Heart left ventricle (tissue), 16 donors: Measurements from ENCODE around the gene STRBP. TPM values are rescaled to one million over a fixed set of nuclear protein-coding genes. Genes with fewer than 3 reads are reported as not detected.

Source experiments
- ATAC-seq, 4 donors: fragments of 200-7000 bp; cut with Tn5 transposase; one replicate each; pipeline ENCODE4 v1.9.1; 2020 to 2022; ENCODE audit warnings: moderate library complexity in 4 of 4, mild to moderate bottlenecking in 3 of 4, moderate number of reproducible peaks in 1 of 4
- DNase-seq, 5 donors: peaks; one replicate each; pipeline ENCODE4 v3.0.0-alpha.2; 2020
- H3K27ac ChIP-seq, 12 donors: fragments of 200-600 bp; sonication (generic) in 4 of 12; one replicate each; pipeline versions ENCODE4 v1.5.0 to v1.8.0; 2016 to 2022; ENCODE audit warnings: mild to moderate bottlenecking in 2 of 12
- H3K27me3 ChIP-seq, 9 donors: fragments of 200-600 bp; sonication (generic) in 2 of 9; one replicate each; pipeline versions ENCODE4 v1.5.1 to v1.8.0; 2016 to 2022; ENCODE audit warnings: mild to moderate bottlenecking in 3 of 9
- H3K36me3 ChIP-seq, 9 donors: fragments of 200-600 bp; sonication (generic) in 2 of 9; one replicate each; pipeline versions ENCODE4 v1.5.0 to v1.8.0; 2018 to 2022; ENCODE audit warnings: mild to moderate bottlenecking in 2 of 9
- H3K4me1 ChIP-seq, 12 donors: fragments of 200-600 bp; sonication (generic) in 4 of 12; one replicate each; pipeline versions ENCODE4 v1.5.0 to v1.8.0; 2016 to 2022; ENCODE audit warnings: mild to moderate bottlenecking in 3 of 12
- H3K4me3 ChIP-seq, 12 donors: fragments of 200-600 bp; sonication (generic) in 4 of 12; one replicate each; pipeline versions ENCODE4 v1.5.0 to v1.8.0; 2017 to 2022; ENCODE audit warnings: mild to moderate bottlenecking in 9 of 12, moderate library complexity in 4 of 12
- H3K9me3 ChIP-seq, 12 donors: fragments of 200-600 bp; sonication (generic) in 4 of 12; one replicate each; pipeline versions ENCODE4 v1.5.0 to v1.8.0; 2016 to 2022; ENCODE audit warnings: mild to moderate bottlenecking in 1 of 12
- CTCF ChIP-seq, 12 donors: fragments of 200-600 bp; sonication (generic) in 4 of 12; IDR thresholded peaks; one replicate each; pipeline versions ENCODE4 v1.5.0 to v1.8.0; 2018 to 2022; ENCODE audit warnings: antibody characterized with exemption in 12 of 12, mild to moderate bottlenecking in 5 of 12
- POLR2A ChIP-seq, 2 donors: fragments of 450-650 bp; IDR thresholded peaks; one replicate each; pipeline ENCODE4 v1.6.1; 2017; ENCODE audit warnings: antibody characterized with exemption in 2 of 2, mild to moderate bottlenecking in 2 of 2, moderate library complexity in 2 of 2
- WGBS, 4 donors: extraction: QIAGEN DNeasy Blood & Tissue Kit in 2 of 4; methylation state at CpG; one replicate each; pipeline versions ENCODE4 v1.1.5 to v1.1.7; 2013 to 2018; 5-methylcytosine and 5-hydroxymethylcytosine counted together
- intact Hi-C, 10 donors: fragments of 100-400 bp; cut with DNase I; formaldehyde crosslinking; loops; one replicate each; pipeline versions ENCODE4 v1.11.1 to v1.14.2; 2022
- long read RNA-seq, 3 donors: library from polyadenylated mRNA; unstranded; transcript quantifications; one replicate each; pipeline ENCODE4 v2.0.0, GENCODE V29; 2020 to 2021
- polyA plus RNA-seq, 2 donors: library from polyadenylated mRNA; stranded (reverse); fragments of 200-250 nt; gene quantifications; one replicate each; pipeline ENCODE4 v1.2.3, GENCODE V29; 2013
- total RNA-seq, 9 donors: library from RNA; depleted of rRNA in 2 of 9; stranded (reverse); fragments of >200 nt in 2 of 9; fragmentation: NEBNext Ultra II Directional in 3 of 9; extraction: Animal tissue kit (Norgen Biotek cat#: 25700) in 3 of 9; gene quantifications; one replicate each; pipeline versions ENCODE4 v1.1.0 to v1.2.4, GENCODE V29; 2016 to 2023
- donor health status: ischemic (EF 13 %, LVEDD 7.1; RV severe dilation, severe dysfunction).
- donor health status: healthy with polysubstance abuse.
- donor health status: DM: no; HTN: yes; CAD: no.
- donor health status: DM: no; HTN: no; CAD: no.
- donor health status: ischemic (EF 25% LVEDD 6.9; RV normal size, moderate dysfunction).
- donor health status: ischemic (EF 25% LVEDD 5.7; RV mildly dilated, moderate dysfunction).
- donor health status: healthy.
- donor health status: DM: yes; HTN: yes; CAD: no.
- donor health status: ischemic (EF 35%, LVEDD 5.7; RV mildly dilated, moderate dysfunction).
- donor health status: nonischemic (EF 11% LVEDD 7.7; RV severe dilation, severe dysfunction).
- donor health status: DM: yes; HTN: yes; CAD: no.
- donor health status: PGD.
- donor health status: ischemic (EF 29% LVEDD 5.4; RV normal size, mild dysfunction).
- donor health status: nonischemic (EF 23%, LVEDD 6.1; RV moderate dilation, normal function).

STRBP gene
- total RNA-seq (10 to 100 TPM in 8 of 9 donors, 1 to 10 TPM in 1; 8.3 to 24.4 (median 18.7) TPM), polyA plus RNA-seq (10 to 100 TPM in 1 of 2 donors, 1 to 10 TPM in 1; 5.9 to 23.9 TPM)
- long read RNA-seq, donor 1, partial matches to known transcripts, result 2 of 11 reads
- long read RNA-seq, donor 1, other reads (novel, unspliced or antisense), result 9 of 11 reads
- long read RNA-seq, donor 2, partial matches to known transcripts, result 0 of 1 reads
- long read RNA-seq, donor 2, other reads (novel, unspliced or antisense), result 1 of 1 reads
- long read RNA-seq, donor 3, full-length matches to known transcripts, result 3 of 28 reads
- long read RNA-seq, donor 3, partial matches to known transcripts, result 2 of 28 reads
- long read RNA-seq, donor 3, other reads (novel, unspliced or antisense), result 23 of 28 reads

GRCh38 chr9:123268465-123269259 is at the start of gene STRBP:
Gene STRBP (minus strand): TSS chr9:123268586. CDS start chr9:123184134, 84,452 bp downstream.
- no peaks in the 10 kb centered on the region for H3K27me3 ChIP-seq
- WGBS, 4 donors, result 0 to 3% (median 1%) methylated on average over 10 to 97 of the region's 97 CpGs
- H3K4me1 ChIP-seq, result peaks cover 0 to 22% (median 5%) of the 10 kb centered on the region in 12 donors
- peak within 1 kb of the TSS; percentile 64 to 97 (median 86) for H3K4me3 ChIP-seq
- DNase-seq (peak; percentile 92 to 95 (median 93)), ATAC-seq (peak; percentile 94 to 98 (median 97))
- intact Hi-C loops, result loop anchor here in 4 of 10 donors (5.0 to 10.0 kb wide), 4 partner anchors 69 to 364 kb away; partner anchors contain the start of gene RC3H2 (in 1 of the 4)
- peak within 1 kb of the TSS in 11 of 12 donors; percentile 67 to 84 (median 74) for H3K27ac ChIP-seq
- no peaks in the 10 kb centered on the region for H3K36me3 ChIP-seq
- no peaks in the 10 kb centered on the region for H3K9me3 ChIP-seq
- peak in 2 of 12 donors; percentile 5 to 15 for TF ChIP-seq CTCF (IDR thresholded peaks at IDR 0.05)
- TF ChIP-seq POLR2A (IDR thresholded peaks at IDR 0.05), result peak in 1 of 2 donors; percentile 55

- H3K4me1 ChIP-seq, result peaks cover 0 to 14% (median under 1%) of the 10 kb centered on the region in 12 donors
- H3K36me3 ChIP-seq, result no peaks in the 10 kb centered on the region
- TF ChIP-seq CTCF (IDR thresholded peaks at IDR 0.05) (no peak), POLR2A (IDR thresholded peaks at IDR 0.05) (no peak)
- DNase-seq (no peak), ATAC-seq (no peak)
- H3K27ac ChIP-seq, result no peak overlapping the region
- H3K9me3 ChIP-seq, result no peaks in the 10 kb centered on the region
- 69 to 79% (median 71%) methylated on average over 7 of the region's 7 CpGs for WGBS, 4 donors
- intact Hi-C loops, result no loop called here
- no peaks in the 10 kb centered on the region for H3K27me3 ChIP-seq
- no peak overlapping the region for H3K4me3 ChIP-seq
Observed at GRCh38 chr9:123316053-123316718, 47.8 kb upstream of the STRBP start.

- ATAC-seq, result no peak
- intact Hi-C loops, result no loop called here
- no peaks in the 10 kb centered on the region for H3K9me3 ChIP-seq
- no peaks in the 10 kb centered on the region for H3K27me3 ChIP-seq
- no peak overlapping the region for H3K4me3 ChIP-seq
- H3K27ac ChIP-seq, result no peak overlapping the region
- WGBS, 4 donors, result 81 to 86% (median 83%) methylated on average over 2 of the region's 2 CpGs
- peaks cover 0 to 16% (median 1%) of the 10 kb centered on the region in 12 donors for H3K4me1 ChIP-seq
- no peak for DNase-seq
- no peak for TF ChIP-seq CTCF (IDR thresholded peaks at IDR 0.05)
- TF ChIP-seq POLR2A (IDR thresholded peaks at IDR 0.05), result no peak
- H3K36me3 ChIP-seq, result no peaks in the 10 kb centered on the region
Observed at GRCh38 chr9:123315635-123316034, 47.2 kb upstream of the STRBP start.
